Fibroblast of skin of left quadriceps (primary cell): ENCODE results near the gene TBC1D14.

ENCODE experiments used
- DNase-seq, 2 experiments: peaks; one replicate each; pipeline ENCODE4 v3.0.0-alpha.2; 2013; ENCODE audit warnings: low read depth in 2 of 2

The TBC1D14 gene

DNA sequence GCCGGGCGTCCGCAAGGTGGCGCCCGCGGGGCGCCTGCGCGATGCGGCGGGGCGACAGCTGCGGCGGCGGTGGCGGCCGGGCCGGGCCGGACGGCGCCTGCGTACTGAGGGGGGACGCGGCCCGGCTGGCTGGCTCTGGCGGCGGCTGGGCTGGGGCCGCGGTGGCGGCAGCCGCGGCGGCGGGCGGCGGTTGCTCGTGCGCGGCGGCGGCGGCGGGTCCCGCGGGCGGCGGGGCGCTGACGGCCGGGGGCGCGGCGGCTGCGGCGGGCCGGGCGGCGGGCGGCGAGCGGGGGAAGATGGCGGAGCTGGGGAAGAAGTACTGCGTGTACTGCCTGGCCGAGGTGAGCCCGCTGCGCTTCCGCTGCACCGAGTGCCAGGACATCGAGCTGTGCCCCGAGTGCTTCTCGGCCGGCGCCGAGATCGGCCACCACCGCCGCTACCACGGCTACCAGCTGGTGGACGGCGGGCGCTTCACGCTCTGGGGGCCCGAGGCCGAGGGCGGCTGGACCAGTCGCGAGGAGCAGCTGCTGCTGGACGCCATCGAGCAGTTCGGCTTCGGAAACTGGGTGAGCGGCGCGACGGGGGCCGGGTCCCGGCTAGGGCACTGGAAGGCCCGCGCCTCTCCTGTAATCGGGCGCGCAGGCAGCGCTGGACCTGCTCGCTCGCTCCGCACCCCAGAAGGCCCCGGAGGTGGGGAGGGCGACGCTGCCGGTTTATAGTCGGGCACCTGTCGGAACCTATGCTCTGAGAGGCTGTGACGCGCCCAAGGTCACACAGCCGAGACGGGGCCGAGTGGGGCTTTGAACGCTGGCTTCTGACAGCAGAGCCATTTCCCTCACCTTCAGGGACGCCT lies 133.9 kb downstream of the TBC1D14 start, which contains the start of gene TADA2B:
Gene TADA2B (plus strand): TSS at position 89 of the 853 bp plus-strand sequence. CDS start 208 bp downstream, at position 297.
- peak in 1 of 2 experiments; percentile 6 for DNase-seq

- no peak for DNase-seq
Measured at GRCh38 chr4:7044137-7044930, 134.7 kb downstream of the TBC1D14 start.

DNA sequence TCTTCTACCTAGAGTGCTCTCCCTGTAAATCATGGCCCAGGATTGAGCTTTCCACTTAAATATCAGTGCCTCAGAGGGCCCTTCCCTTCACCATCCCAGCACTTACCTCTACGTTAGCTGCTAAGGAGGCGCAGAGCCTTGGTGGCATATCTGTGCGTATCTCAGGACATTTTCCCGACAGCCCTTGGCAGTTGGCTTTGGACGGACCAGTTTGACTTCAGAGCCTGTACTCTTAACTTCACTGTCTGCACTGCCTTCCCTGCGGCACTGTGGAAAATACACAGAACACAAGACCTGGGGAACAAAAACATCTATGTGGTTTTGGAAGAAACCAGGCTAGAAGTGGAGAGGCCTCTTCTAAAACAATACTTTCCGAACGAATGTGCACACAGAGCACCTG lies 135.9 kb downstream of the TBC1D14 start:
- DNase-seq: no peak

GRCh38 chr4:7045961-7046921 lies 136.6 kb downstream of the TBC1D14 start:
- no peak for DNase-seq

- no peak for DNase-seq
Measured at GRCh38 chr4:7046971-7047370, 137.3 kb downstream of the TBC1D14 start.

GRCh38 chr4:7048642-7049041 lies 139.0 kb downstream of the TBC1D14 start:
- DNase-seq: no peak

DNA sequence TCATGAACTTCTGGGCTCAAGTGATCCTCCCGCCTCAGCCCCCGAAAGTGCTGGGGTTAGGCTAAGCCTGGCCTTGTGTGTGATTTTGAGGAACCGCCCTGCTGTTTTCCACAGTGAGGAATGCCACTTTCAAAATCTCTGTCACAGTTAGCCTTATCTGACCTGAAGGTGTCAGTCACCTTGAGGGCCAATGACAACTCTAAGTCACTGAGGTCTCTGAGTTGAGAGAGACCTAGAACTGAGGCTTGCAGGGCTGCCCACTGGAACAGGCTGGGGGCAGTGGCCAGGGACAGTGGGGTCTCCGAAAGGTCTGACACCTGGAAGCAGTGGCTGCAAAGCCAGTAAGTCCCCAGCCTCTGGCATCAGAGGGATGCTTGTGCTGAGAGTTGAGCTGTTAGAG lies 139.7 kb downstream of the TBC1D14 start:
- no peak for DNase-seq

DNA sequence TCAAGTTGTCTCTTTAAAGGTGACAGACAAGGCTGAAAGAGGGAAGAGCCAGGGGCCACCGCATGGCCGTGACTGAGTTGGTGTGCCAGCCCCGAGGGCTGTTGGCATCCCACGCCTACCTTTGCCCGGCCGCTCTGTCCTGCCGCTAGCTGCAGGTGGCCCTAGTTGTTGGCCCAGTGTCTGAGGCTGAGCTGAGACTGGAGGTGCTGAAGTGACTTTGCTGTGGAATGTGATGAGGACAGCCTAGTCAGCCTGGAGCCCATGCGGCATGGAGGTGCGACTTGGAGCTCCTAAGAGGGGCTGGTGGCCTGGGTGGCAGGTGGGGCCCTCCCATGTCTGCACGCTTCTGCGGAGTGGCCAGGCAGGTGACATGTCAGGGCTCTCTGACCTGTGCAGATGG lies 140.1 kb downstream of the TBC1D14 start:
- no peak for DNase-seq

DNA sequence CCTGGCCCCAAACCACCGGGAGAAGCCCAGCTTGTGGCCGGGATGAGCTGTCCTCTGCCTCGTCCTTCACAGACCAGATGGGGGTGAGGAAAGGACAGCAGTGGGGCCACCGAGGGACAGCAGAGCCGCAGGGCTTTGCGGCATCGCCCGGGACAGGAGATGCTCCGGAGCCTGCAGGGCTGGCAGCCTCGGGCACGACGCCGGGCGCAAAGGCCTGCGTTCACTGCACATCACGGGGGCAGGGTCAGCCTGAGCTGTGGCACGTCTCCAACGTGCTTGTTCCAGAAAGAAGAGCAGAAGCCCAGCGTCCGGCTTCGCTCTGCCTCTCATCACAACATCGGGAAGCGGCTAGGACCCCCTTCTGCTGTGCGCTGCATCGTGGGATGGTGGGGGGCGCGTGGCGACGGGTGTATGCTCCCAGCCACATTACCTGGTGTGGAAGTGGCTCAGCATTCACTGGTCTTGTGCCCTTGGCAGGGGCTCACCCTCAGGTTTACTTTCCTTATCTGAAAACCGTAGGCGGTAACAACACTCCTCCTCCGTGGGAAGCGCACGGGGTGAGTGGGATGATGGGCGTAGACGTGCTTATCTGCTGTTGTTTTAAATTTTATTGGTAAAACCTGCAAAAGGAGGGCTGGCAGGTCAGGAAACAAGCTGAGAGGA lies 141.0 kb downstream of the TBC1D14 start:
- no peak for DNase-seq

- no peak for DNase-seq
Measured at GRCh38 chr4:7051144-7051495, 141.5 kb downstream of the TBC1D14 start.

DNA sequence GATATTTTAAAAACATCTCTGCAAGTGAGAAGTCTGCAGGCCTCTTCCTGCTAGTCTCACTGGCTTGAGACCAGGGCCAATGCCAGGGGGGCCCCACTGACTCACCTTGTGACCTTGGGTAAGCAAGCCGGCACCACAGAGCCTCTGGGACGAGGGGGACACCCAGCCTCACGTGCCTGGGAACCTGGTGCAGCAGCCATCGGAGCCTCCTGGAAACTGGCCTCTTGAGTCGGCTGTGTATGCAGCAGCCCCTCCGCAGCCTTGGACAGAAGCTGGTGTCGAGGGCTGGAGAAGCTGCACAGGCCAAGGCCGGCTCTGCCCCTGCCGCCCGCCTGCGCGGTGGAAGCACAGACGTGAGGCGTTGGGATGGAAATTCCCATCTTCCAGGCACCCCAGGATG lies 142.3 kb downstream of the TBC1D14 start:
- no peak for DNase-seq

GRCh38 chr4:7052313-7052712 lies 142.7 kb downstream of the TBC1D14 start:
- DNase-seq: no peak

- no peak for DNase-seq
Measured at GRCh38 chr4:7052923-7053715, 143.5 kb downstream of the TBC1D14 start.

DNA sequence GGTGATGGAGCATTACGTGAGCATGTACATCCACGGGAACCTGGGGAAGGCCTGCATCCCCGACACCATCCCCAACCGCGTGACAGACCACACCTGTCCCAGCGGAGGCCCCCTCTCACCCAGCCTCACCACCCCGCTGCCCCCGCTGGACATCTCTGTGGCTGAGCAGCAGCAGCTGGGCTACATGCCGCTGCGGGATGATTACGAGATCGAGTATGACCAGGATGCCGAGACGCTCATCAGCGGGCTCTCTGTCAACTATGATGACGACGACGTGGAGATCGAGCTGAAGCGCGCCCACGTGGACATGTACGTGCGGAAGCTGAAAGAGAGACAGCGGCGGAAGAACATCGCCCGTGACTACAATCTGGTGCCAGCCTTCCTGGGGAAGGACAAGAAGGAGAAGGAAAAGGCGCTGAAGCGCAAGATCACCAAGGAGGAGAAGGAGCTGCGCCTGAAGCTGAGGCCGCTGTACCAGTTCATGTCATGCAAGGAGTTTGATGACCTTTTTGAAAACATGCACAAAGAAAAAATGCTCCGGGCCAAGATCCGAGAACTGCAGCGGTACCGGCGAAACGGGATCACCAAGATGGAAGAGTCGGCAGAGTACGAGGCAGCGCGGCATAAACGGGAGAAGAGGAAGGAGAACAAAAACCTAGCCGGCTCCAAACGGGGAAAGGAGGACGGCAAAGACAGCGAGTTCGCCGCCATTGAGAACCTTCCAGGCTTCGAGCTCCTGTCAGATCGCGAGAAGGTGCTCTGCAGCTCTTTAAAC lies 144.7 kb downstream of the TBC1D14 start:
- DNase-seq: no peak

DNA sequence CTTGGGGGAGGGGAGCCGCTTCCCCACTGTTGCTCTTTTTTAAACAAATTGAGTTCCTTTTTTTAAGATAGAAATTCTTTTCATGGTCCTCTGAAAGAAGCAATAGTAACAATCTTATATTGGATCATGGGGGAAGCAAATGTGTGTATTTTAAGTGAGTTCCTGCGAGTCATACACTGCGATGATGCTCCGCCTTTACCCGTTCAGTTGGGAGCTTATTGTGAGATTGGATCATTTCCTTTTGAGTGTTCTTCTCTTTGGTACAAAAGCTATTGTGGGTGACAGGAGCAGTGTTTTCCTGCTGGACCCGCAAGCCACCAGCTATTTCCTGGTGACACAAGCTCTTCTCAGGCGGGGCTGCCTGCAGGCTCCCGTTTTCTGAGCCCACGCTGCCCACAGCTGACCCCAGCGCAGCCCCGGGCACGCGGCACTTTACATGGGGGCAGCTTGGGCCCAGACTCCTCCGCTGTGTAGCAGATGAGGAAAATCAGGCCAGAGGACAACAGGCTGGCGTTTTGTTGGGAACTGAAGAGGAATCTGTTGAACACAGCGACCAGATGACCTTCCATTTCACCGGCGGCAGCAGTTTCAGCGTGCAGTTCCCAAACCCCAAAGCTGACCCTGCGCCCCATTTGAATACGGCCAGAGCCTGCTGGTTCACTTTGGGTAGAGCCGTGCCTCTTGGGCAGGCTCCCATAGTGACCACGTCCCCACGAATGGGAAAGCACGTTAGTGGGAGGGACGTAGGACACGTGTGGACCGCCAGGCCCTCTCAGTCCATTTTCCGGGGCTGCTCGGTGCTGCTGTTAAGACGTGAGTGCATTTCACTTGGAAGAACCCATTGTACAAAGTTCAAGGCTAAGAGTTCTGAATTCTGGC lies 145.7 kb downstream of the TBC1D14 start:
- no peak for DNase-seq

DNA sequence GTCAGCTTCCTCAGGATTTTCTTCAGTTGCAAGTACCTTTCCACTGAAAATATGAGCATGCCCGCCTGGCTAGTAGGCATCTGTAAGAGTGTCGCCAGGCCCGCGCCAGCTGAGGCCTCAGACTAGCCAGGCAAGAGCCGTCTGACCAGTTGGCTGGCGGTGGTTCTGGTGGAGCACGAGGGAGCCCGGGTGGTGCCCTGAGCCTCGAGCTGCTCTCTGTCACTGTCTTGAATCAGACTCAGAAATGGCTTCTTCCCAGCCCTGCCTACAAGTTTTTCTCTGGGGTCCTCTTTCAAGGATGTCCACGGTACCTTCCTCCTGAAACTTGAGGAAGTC lies 146.3 kb downstream of the TBC1D14 start:
- DNase-seq: no peak

- no peak for DNase-seq
Measured at GRCh38 chr4:7058792-7059191, 149.2 kb downstream of the TBC1D14 start.

- no peak for DNase-seq
Measured at GRCh38 chr4:7059662-7060061, 150.0 kb downstream of the TBC1D14 start.
